H1 (cell line): ENCODE results near the gene ASTN1. TPM values are rescaled to one million over a fixed set of nuclear protein-coding genes. Genes with fewer than 3 reads are reported as not detected.

Source experiments
- CTCF ChIA-PET: fragments of 300-600 bp; sonication (Branson Sonifier 250); formaldehyde crosslinking; loops from one replicate; lab custom pipeline; 2021; ENCODE audit not compliant: partially characterized antibody; lab: Charles Lee
- POLR2A ChIA-PET: fragments of 300-600 bp; sonication (Branson Sonifier 250); formaldehyde crosslinking; loops from one replicate; lab custom pipeline; 2021; ENCODE audit warnings: inconsistent platforms; ENCODE audit not compliant: partially characterized antibody; lab: Charles Lee
- DNase-seq, 2 experiments: peaks; one replicate each; pipeline versions ENCODE4 v3.0.0 to v3.0.0-alpha.2; 2010 to 2022; ENCODE audit warnings: low spot score in 2 of 2, low read depth in 1 of 2, mixed read lengths in 1 of 2
- FAIRE-seq: peaks from 2 replicates; lab custom pipeline; 2011; peaks lifted over from hg19 to GRCh38; lab: Jason Lieb, UNC
- H2AFZ ChIP-seq: 2 replicates; pipeline ENCODE4 v1.8.1; 2012; ENCODE audit warnings: low read length, inconsistent platforms
- H2AK5ac ChIP-seq: 2 replicates; pipeline ENCODE4 v1.6.1; 2013; ENCODE audit warnings: low read depth, low read length
- H2BK120ac ChIP-seq: replicated peaks from 2 replicates; pipeline ENCODE3; 2013; ENCODE audit warnings: low read depth, low read length, inconsistent platforms
- H2BK12ac ChIP-seq: 2 replicates; pipeline ENCODE4 v1.6.1; 2013; ENCODE audit warnings: low read depth, low read length
- H2BK15ac ChIP-seq: 2 replicates; pipeline ENCODE4 v1.6.1; 2013; ENCODE audit warnings: low read length
- H2BK20ac ChIP-seq: 2 replicates; pipeline ENCODE4 v1.6.1; 2013; ENCODE audit warnings: low read length
- H2BK5ac ChIP-seq: 2 replicates; pipeline ENCODE4 v1.6.1; 2013; ENCODE audit warnings: low read depth, low read length
- H3K14ac ChIP-seq: 2 replicates; pipeline ENCODE4 v1.6.1; 2013; ENCODE audit warnings: inconsistent platforms; ENCODE audit not compliant: insufficient read length
- H3K18ac ChIP-seq: 2 replicates; pipeline ENCODE4 v1.6.1; 2013; ENCODE audit warnings: low read length; ENCODE audit errors: extremely low read depth
- H3K23ac ChIP-seq: 2 replicates; pipeline ENCODE4 v1.6.1; 2013; ENCODE audit warnings: inconsistent platforms; ENCODE audit not compliant: insufficient read length
- H3K23me2 ChIP-seq: 2 replicates; pipeline ENCODE4 v1.6.1; 2013; ENCODE audit warnings: low read depth, low read length
- H3K27ac ChIP-seq: 2 replicates; pipeline ENCODE4 v1.6.1; 2011; ENCODE audit warnings: low read depth, low read length, inconsistent platforms
- H3K27me3 ChIP-seq, 4 experiments: replicated peaks in 1 of 4; 1 replicate in 1 of 4; 2 replicates in 3 of 4; pipeline versions ENCODE4 v1.6.1 to v1.8.1; 2011 to 2013; ENCODE audit warnings: low read length in 3 of 4, mild to moderate bottlenecking in 3 of 4, inconsistent platforms in 2 of 4, mixed read lengths in 2 of 4, moderate library complexity in 1 of 4; ENCODE audit not compliant: control insufficient read depth in 3 of 4, insufficient read depth in 3 of 4; ENCODE audit errors: extremely low read depth in 1 of 4
- H3K36me3 ChIP-seq, 4 experiments: 2 replicates each; pipeline versions ENCODE4 v1.6.1 to v1.8.1; 2011 to 2013; ENCODE audit warnings: mild to moderate bottlenecking in 4 of 4, low read length in 3 of 4, moderate library complexity in 2 of 4, control low read depth in 1 of 4, inconsistent platforms in 1 of 4; ENCODE audit not compliant: insufficient read depth in 4 of 4, control insufficient read depth in 2 of 4
- H3K4ac ChIP-seq: replicated peaks from 2 replicates; pipeline ENCODE3; 2013; ENCODE audit warnings: low read length, low read depth, mixed read lengths, inconsistent platforms; ENCODE audit not compliant: insufficient read length
- H3K4me1 ChIP-seq, 4 experiments: replicated peaks in 1 of 4; 1 replicate in 1 of 4; 2 replicates in 3 of 4; pipeline versions ENCODE4 v1.6.1 to v1.8.1; 2011 to 2013; ENCODE audit warnings: low read length in 3 of 4, inconsistent platforms in 2 of 4, mixed read lengths in 1 of 4; ENCODE audit not compliant: insufficient read depth in 4 of 4, control insufficient read depth in 3 of 4
- H3K4me2 ChIP-seq, 2 experiments: 2 replicates each; pipeline versions ENCODE4 v1.6.1 to v1.8.1; 2011 to 2013; ENCODE audit warnings: low read depth in 2 of 2, low read length in 2 of 2, control low read depth in 1 of 2, inconsistent platforms in 1 of 2, mild to moderate bottlenecking in 1 of 2; ENCODE audit not compliant: insufficient read depth in 1 of 2
- H3K4me3 ChIP-seq, 4 experiments: fragments of 200-600, 300-600 bp in 1 of 4; sonication (generic), shearing (Covaris generic), sonication (Bioruptor Twin) in 1 of 4; 2 replicates each; pipeline versions ENCODE4 v1.5.1 to v1.8.1; 2011 to 2016; ENCODE audit warnings: low read length in 4 of 4, low read depth in 3 of 4, control low read depth in 2 of 4, inconsistent platforms in 2 of 4, mild to moderate bottlenecking in 2 of 4, mixed read lengths in 1 of 4, moderate library complexity in 1 of 4; ENCODE audit not compliant: insufficient read depth in 2 of 4; ENCODE audit errors: extremely low read depth in 1 of 4
- H3K56ac ChIP-seq: replicated peaks from 2 replicates; pipeline ENCODE3; 2013; ENCODE audit warnings: low read depth, mild to moderate bottlenecking, mixed read lengths, low read length, inconsistent platforms; ENCODE audit not compliant: insufficient read length
- H3K79me1 ChIP-seq: 2 replicates; pipeline ENCODE4 v1.6.1; 2013; ENCODE audit warnings: low read depth, low read length, control low read depth
- H3K79me2 ChIP-seq, 2 experiments: 2 replicates each; pipeline versions ENCODE4 v1.6.1 to v1.8.1; 2012 to 2013; ENCODE audit warnings: low read length in 2 of 2, mild to moderate bottlenecking in 2 of 2, inconsistent platforms in 1 of 2; ENCODE audit not compliant: insufficient read depth in 2 of 2, control insufficient read depth in 1 of 2
- H3K9ac ChIP-seq, 4 experiments: replicated peaks in 1 of 4; 1 replicate in 1 of 4; 2 replicates in 3 of 4; pipeline versions ENCODE4 v1.6.1 to v1.8.1; 2011 to 2013; ENCODE audit warnings: low read depth in 3 of 4, low read length in 3 of 4, control low read depth in 2 of 4, mild to moderate bottlenecking in 2 of 4, moderate library complexity in 2 of 4, inconsistent platforms in 1 of 4; ENCODE audit errors: extremely low read depth in 1 of 4
- H3K9me3 ChIP-seq, 2 experiments: 2 replicates each; pipeline versions ENCODE4 v1.6.1 to v1.8.1; 2012 to 2013; ENCODE audit warnings: mild to moderate bottlenecking in 2 of 2, moderate library complexity in 2 of 2, control low read depth in 1 of 2, inconsistent platforms in 1 of 2, low read depth in 1 of 2, low read length in 1 of 2, mixed read lengths in 1 of 2; ENCODE audit not compliant: insufficient read depth in 2 of 2
- H4K20me1 ChIP-seq, 2 experiments: replicated peaks in 1 of 2; 2 replicates each; pipeline versions ENCODE3 to v1.8.1; 2011 to 2013; ENCODE audit warnings: inconsistent platforms in 2 of 2, low read length in 2 of 2, mild to moderate bottlenecking in 1 of 2; ENCODE audit not compliant: insufficient read depth in 2 of 2, control insufficient read depth in 1 of 2
- H4K5ac ChIP-seq: 2 replicates; pipeline ENCODE4 v1.6.1; 2013; ENCODE audit warnings: low read length, low read depth, mixed read lengths, inconsistent platforms; ENCODE audit not compliant: insufficient read length
- H4K8ac ChIP-seq: 2 replicates; pipeline ENCODE4 v1.8.0; 2013; ENCODE audit warnings: mild to moderate bottlenecking, moderate library complexity, low read length, inconsistent platforms; ENCODE audit not compliant: insufficient read depth; ENCODE audit errors: extremely low read depth
- H4K91ac ChIP-seq: replicated peaks from 2 replicates; pipeline ENCODE3; 2013; ENCODE audit warnings: low read length, mixed read lengths, inconsistent platforms; ENCODE audit not compliant: insufficient read length
- BRCA1 ChIP-seq: IDR thresholded peaks from 2 replicates; pipeline ENCODE4 v1.6.1; 2012; ENCODE audit warnings: low read depth, low read length, improper control_type of control experiment
- CBX8 ChIP-seq: fragments of 300-800, 300-1000 bp; sonication (generic); IDR thresholded peaks from 2 replicates; pipeline ENCODE4 v1.7.1; 2016; ENCODE audit warnings: low read depth, low read length, borderline replicate concordance
- CHD2 ChIP-seq: IDR thresholded peaks from 2 replicates; pipeline ENCODE4 v1.6.1; 2012; ENCODE audit warnings: low read length, improper control_type of control experiment
- EP300 ChIP-seq, 2 experiments: IDR thresholded peaks; 1 replicate in 1 of 2; 2 replicates in 1 of 2; pipeline ENCODE4 v1.6.1; 2011 to 2012; ENCODE audit warnings: low read depth in 2 of 2, low read length in 2 of 2, mild to moderate bottlenecking in 2 of 2, borderline replicate concordance in 1 of 2, inconsistent platforms in 1 of 2, moderate library complexity in 1 of 2
- EZH2 ChIP-seq: fragments of 200-600 bp; sonication (generic); IDR thresholded peaks from 2 replicates; pipeline ENCODE4 v1.7.1; 2012; ENCODE audit warnings: low read depth, mild to moderate bottlenecking, moderate library complexity, low read length, inconsistent platforms; ENCODE audit not compliant: severe bottlenecking
- HDAC2 ChIP-seq, 2 experiments: fragments of 300-600 bp in 1 of 2; sonication (generic) in 1 of 2; IDR thresholded peaks; 2 replicates each; pipeline ENCODE4 v1.6.1; 2011 to 2012; ENCODE audit warnings: low read depth in 2 of 2, low read length in 2 of 2, mild to moderate bottlenecking in 2 of 2, moderate library complexity in 2 of 2, borderline replicate concordance in 1 of 2, inconsistent platforms in 1 of 2
- JUN ChIP-seq: IDR thresholded peaks from 2 replicates; pipeline ENCODE4 v1.6.1; 2011; ENCODE audit warnings: low read depth, mild to moderate bottlenecking, improper control_type of control experiment, low read length
- KDM5A ChIP-seq: fragments of 200-600 bp; IDR thresholded peaks from 2 replicates; pipeline ENCODE4 v1.7.1; 2012; ENCODE audit warnings: mild to moderate bottlenecking, low read length, inconsistent platforms, mixed read lengths
- MAFK ChIP-seq: IDR thresholded peaks from 2 replicates; pipeline ENCODE4 v1.6.1; 2012; ENCODE audit warnings: low read depth, mild to moderate bottlenecking, improper control_type of control experiment, low read length
- RFX5 ChIP-seq: IDR thresholded peaks from 2 replicates; pipeline ENCODE4 v1.6.1; 2011; ENCODE audit warnings: low read depth, low read length, improper control_type of control experiment, borderline replicate concordance
- RXRA ChIP-seq: IDR thresholded peaks from 2 replicates; pipeline ENCODE4 v1.6.1; 2011; ENCODE audit warnings: low read depth, mild to moderate bottlenecking, low read length, moderate library complexity; ENCODE audit not compliant: insufficient read depth
- TBP ChIP-seq: IDR thresholded peaks from 2 replicates; pipeline ENCODE4 v1.6.1; 2011; ENCODE audit warnings: low read depth, low read length, improper control_type of control experiment
- WGBS, 2 experiments: shearing (Covaris generic) in 1 of 2; methylation state at CpG; one replicate each; pipeline versions ENCODE4 v1.1.6 to v1.1.7; 2013 to 2015; ENCODE audit warnings: low lambda C conversion rate in 2 of 2, mixed read lengths in 2 of 2, inconsistent platforms in 1 of 2, low coverage in 1 of 2, missing lambda C conversion rate in 1 of 2; ENCODE audit not compliant: insufficient replicate concordance in 2 of 2, insufficient coverage in 1 of 2, insufficient read length in 1 of 2; ENCODE audit errors: extremely low coverage in 1 of 2, missing lambda C conversion rate in 1 of 2; 5-methylcytosine and 5-hydroxymethylcytosine counted together
- polyA plus RNA-seq, 7 experiments: library from polyadenylated mRNA; depleted of rRNA in 3 of 7; stranded (reverse) in 5 of 7; unstranded in 2 of 7; fragments of >200 nt in 5 of 7; fragments of 200-250 nt in 2 of 7; gene quantifications; 1 replicate in 5 of 7; 2 replicates in 1 of 7; 4 replicates in 1 of 7; pipeline versions ENCODE4 v1.2.1 to v1.2.3, GENCODE V29; 2011 to 2013; ENCODE audit warnings: missing spikeins in 2 of 7, mixed read lengths in 2 of 7
- total RNA-seq: library from RNA; stranded (reverse); fragmentation: NEBNext Ultra II Directional; extraction: Animal tissue kit (Norgen Biotek cat#: 25700); gene quantifications from 2 replicates; pipeline ENCODE4 v1.2.1, GENCODE V29; 2021

The ASTN1 gene
- total and polyA plus RNA-seq, 2 of the 8 experiments (the other 6 are each of a cell fraction or from before 2014, with no cell fraction given), result 2.9 to 4.1 TPM

- Histone ChIP-seq H3K18ac (no peak overlapping the region), H4K5ac (no peak overlapping the region), H3K9me3 (no peaks in the 10 kb centered on the region), H3K23me2 (no peaks in the 10 kb centered on the region), H3K4me3 (no peak overlapping the region), H2BK120ac (no peak overlapping the region), H3K79me1 (no peaks in the 10 kb centered on the region), H3K4me1 (peaks cover 0 to 3% (median 0%) of the 10 kb centered on the region in 4 experiments; a peak in 1 of 7 replicates), H3K27me3 (no peaks in the 10 kb centered on the region), H3K36me3 (no peaks in the 10 kb centered on the region), H2BK12ac (no peak overlapping the region), H2BK15ac (no peak overlapping the region), H3K23ac (no peak overlapping the region), H4K20me1 (no peaks in the 10 kb centered on the region), H3K14ac (no peak overlapping the region), H3K4me2 (no peak overlapping the region), H2BK20ac (no peak overlapping the region), H4K91ac (no peak overlapping the region), H2AK5ac (no peak overlapping the region), H3K9ac (no peak overlapping the region), H3K27ac (no peak overlapping the region), H2BK5ac (no peak overlapping the region), H3K79me2 (no peaks in the 10 kb centered on the region), H4K8ac (no peak overlapping the region), H3K56ac (no peak overlapping the region), H2AFZ (no peak overlapping the region), H3K4ac (no peak overlapping the region)
- POLR2A ChIA-PET, result interaction anchor here (1.1 kb wide), 1 partner anchor 12 kb away, joined by 4 read pairs; no protein-coding TSS in a partner anchor
- CTCF ChIA-PET, result interaction anchor here (1.0 to 1.9 kb wide), 4 partner anchors 14 to 161 kb away, joined by 3 to 6 read pairs (median 3); no protein-coding TSS in a partner anchor
- no peak for TF ChIP-seq KDM5A
- TF ChIP-seq CBX8, result no peak
- no peak for TF ChIP-seq JUN
- TF ChIP-seq MAFK, result no peak
- no peak for TF ChIP-seq EP300 (IDR thresholded peaks at IDR 0.05; ENCODE audit: borderline replicate concordance in 1 of 2, low read depth in 2 of 2, low read length in 2 of 2)
- TF ChIP-seq BRCA1, result no peak
- no peak for TF ChIP-seq RXRA
- no peak for TF ChIP-seq TBP
- TF ChIP-seq RFX5, result no peak
- no peak for TF ChIP-seq EZH2
- no peak for TF ChIP-seq CHD2
- TF ChIP-seq HDAC2 (IDR thresholded peaks at IDR 0.05; ENCODE audit: borderline replicate concordance in 1 of 2, low read depth in 2 of 2, low read length in 2 of 2), result no peak
- 86% methylated on average over 3 of the region's 3 CpGs; no CpG with 5 or more reads in 1 of the 2 experiments for WGBS, 2 experiments
- DNase-seq (no peak), FAIRE-seq (no peak)
Observed at GRCh38 chr1:177020851-177021589, 143.5 kb downstream of the ASTN1 start.
